Measurements from ENCODE around the gene COPS3. TPM values are rescaled to one million over a fixed set of nuclear protein-coding genes. Genes with fewer than 3 reads are reported as not detected.

The COPS3 gene
- total and polyA plus RNA-seq, 2 of the 8 experiments (the other 6 are each of a cell fraction or from before 2014, with no cell fraction given), result 82.9 to 110 TPM

DNA sequence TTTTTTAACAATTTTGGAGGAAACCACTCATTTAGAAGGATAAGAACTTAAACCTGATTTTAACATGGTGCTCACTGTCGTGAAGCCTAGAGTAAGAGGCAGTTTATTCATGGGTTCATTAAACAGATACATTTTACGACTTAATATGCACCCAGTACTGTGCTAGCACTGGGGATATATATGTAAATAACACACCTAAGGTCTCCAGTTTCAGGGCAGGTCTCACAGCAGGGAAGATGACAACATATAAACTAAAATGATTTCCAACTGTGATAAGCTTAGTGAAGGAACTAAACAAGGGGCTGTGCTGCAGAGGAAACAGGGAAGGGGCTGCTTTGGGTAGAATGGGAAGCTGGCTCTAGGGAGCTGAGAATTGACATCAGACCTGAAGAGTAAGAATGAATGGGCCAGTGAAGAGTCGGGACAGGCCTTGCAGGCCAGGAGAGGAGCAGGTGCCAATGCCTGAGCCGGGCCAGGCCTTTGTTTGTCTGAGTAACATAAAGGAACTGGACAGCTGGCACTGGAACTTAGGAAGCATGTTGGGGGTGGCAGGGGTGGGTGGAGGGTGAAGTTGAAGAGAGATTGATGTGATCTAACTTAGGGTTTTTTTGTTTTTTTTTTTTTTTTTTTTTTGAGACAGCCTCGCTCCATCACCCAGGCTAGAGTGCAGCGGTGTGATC, 34.2 kb upstream of the COPS3 start (continued):
- TF ChIP-seq SIN3A (conservative IDR thresholded peaks at IDR 0.05 in 1 of 2, IDR thresholded peaks at IDR 0.05 in 1 of 2; ENCODE audit: low read depth in 1 of 2, low read length in 2 of 2) (no peak), PHF8 (conservative IDR thresholded peaks at IDR 0.05; ENCODE audit: low read depth, low read length) (no peak), TCF12 (IDR thresholded peaks at IDR 0.05; ENCODE audit: low read depth, low read length) (no peak), CTBP2 (IDR thresholded peaks at IDR 0.05; ENCODE audit: borderline replicate concordance, insufficient read depth, insufficient read length, low read length) (no peak)
- TF ChIP-seq, protein P1, sequence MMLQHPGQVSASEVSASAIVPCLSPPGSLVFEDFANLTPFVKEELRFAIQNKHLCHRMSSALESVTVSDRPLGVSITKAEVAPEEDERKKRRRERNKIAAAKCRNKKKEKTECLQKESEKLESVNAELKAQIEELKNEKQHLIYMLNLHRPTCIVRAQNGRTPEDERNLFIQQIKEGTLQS (IDR thresholded peaks at IDR 0.05; ENCODE audit: insufficient read depth, low read depth, low read length), result no peak
- TF ChIP-seq, protein P2, sequence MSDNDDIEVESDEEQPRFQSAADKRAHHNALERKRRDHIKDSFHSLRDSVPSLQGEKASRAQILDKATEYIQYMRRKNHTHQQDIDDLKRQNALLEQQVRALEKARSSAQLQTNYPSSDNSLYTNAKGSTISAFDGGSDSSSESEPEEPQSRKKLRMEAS (IDR thresholded peaks at IDR 0.05), result no peak
